ENCODE results near the gene HOXB4.

- TF ChIP-seq CTCF (conservative IDR thresholded peaks at IDR 0.05; ENCODE audit: low read length) = no peak
- no peak; the same call in 1 of the 2 replicates for TF ChIP-seq EZH2phosphoT487 (IDR thresholded peaks at IDR 0.05; ENCODE audit: borderline replicate concordance, low read depth, low read length)
These were observed 11.1 kb upstream of the HOXB4 start for GRCh38 chr17:48589060-48589830.

Measured in OCI-LY7 (cell line).